Loucy (cell line): ENCODE data around the gene RPA1.

ENCODE experiments used
- H2AFZ ChIP-seq: fragments of 200-600 bp; sonication (generic); 2 replicates; pipeline ENCODE4 v1.6.0; 2016; ENCODE audit warnings: antibody characterized with exemption, mild to moderate bottlenecking, low read length, moderate library complexity
- H3F3A ChIP-seq: fragments of 200-600 bp; 2 replicates; pipeline ENCODE4 v1.6.0; 2016; ENCODE audit warnings: antibody characterized with exemption, low read depth, mild to moderate bottlenecking
- H3K27me3 ChIP-seq: fragments of 200-600 bp; sonication (generic); 2 replicates; pipeline ENCODE4 v1.6.1; 2014; ENCODE audit warnings: low read length, mild to moderate bottlenecking; ENCODE audit not compliant: insufficient read depth, poor library complexity, severe bottlenecking
- H3K36me3 ChIP-seq: fragments of 200-600 bp; sonication (generic); 2 replicates; pipeline ENCODE4 v1.6.1; 2016; ENCODE audit warnings: low read length; ENCODE audit not compliant: insufficient read depth
- H3K4me1 ChIP-seq: fragments of 200-600 bp; sonication (generic); 2 replicates; pipeline ENCODE4 v1.5.1; 2014; ENCODE audit warnings: low read length, mild to moderate bottlenecking; ENCODE audit not compliant: insufficient read depth, poor library complexity, severe bottlenecking
- H3K4me2 ChIP-seq: fragments of 200-600 bp; sonication (generic); 2 replicates; pipeline ENCODE4 v1.6.0; 2014; ENCODE audit warnings: antibody characterized with exemption, low read length, low read depth, mild to moderate bottlenecking; ENCODE audit not compliant: poor library complexity, severe bottlenecking
- H3K4me3 ChIP-seq: fragments of 200-600 bp; sonication (generic); 2 replicates; pipeline ENCODE4 v1.5.1; 2014; ENCODE audit warnings: low read length, mild to moderate bottlenecking, mixed read lengths; ENCODE audit not compliant: poor library complexity, severe bottlenecking
- H3K79me2 ChIP-seq: fragments of 200-600 bp; sonication (generic); 2 replicates; pipeline ENCODE4 v1.6.1; 2014; ENCODE audit warnings: low read length; ENCODE audit not compliant: insufficient read depth
- H3K9ac ChIP-seq: fragments of 200-600 bp; sonication (generic); 2 replicates; pipeline ENCODE4 v1.6.0; 2014; ENCODE audit warnings: mild to moderate bottlenecking, low read depth, low read length, moderate library complexity; ENCODE audit not compliant: poor library complexity, severe bottlenecking
- H3K9me2 ChIP-seq: fragments of 200-600 bp; sonication (generic); replicated peaks from 2 replicates; pipeline ENCODE4 v1.6.1; 2016; ENCODE audit warnings: low read depth, low read length, mixed read lengths
- H3K9me3 ChIP-seq: fragments of 200-600 bp; sonication (generic); 2 replicates; pipeline ENCODE4 v1.6.1; 2014; ENCODE audit warnings: mild to moderate bottlenecking, antibody characterized with exemption, low read length, low read depth; ENCODE audit not compliant: insufficient read depth
- H4K20me1 ChIP-seq: fragments of 200-600 bp; sonication (generic); 2 replicates; pipeline ENCODE4 v1.6.0; 2014; ENCODE audit warnings: antibody characterized with exemption, low read length, mild to moderate bottlenecking; ENCODE audit not compliant: insufficient read depth, poor library complexity, severe bottlenecking
- EZH2phosphoT487 ChIP-seq: fragments of 200-600 bp; IDR thresholded peaks from 2 replicates; pipeline ENCODE4 v1.6.1; 2018; ENCODE audit warnings: antibody characterized with exemption, mild to moderate bottlenecking, moderate library complexity, borderline replicate concordance
- TF ChIP-seq, protein P1 (sequence below): fragments of 200-600 bp; sonication (generic); conservative IDR thresholded peaks from 2 replicates; pipeline ENCODE4 v1.5.1; 2014; ENCODE audit warnings: mild to moderate bottlenecking, antibody characterized with exemption, low read length

The RPA1 gene

DNA sequence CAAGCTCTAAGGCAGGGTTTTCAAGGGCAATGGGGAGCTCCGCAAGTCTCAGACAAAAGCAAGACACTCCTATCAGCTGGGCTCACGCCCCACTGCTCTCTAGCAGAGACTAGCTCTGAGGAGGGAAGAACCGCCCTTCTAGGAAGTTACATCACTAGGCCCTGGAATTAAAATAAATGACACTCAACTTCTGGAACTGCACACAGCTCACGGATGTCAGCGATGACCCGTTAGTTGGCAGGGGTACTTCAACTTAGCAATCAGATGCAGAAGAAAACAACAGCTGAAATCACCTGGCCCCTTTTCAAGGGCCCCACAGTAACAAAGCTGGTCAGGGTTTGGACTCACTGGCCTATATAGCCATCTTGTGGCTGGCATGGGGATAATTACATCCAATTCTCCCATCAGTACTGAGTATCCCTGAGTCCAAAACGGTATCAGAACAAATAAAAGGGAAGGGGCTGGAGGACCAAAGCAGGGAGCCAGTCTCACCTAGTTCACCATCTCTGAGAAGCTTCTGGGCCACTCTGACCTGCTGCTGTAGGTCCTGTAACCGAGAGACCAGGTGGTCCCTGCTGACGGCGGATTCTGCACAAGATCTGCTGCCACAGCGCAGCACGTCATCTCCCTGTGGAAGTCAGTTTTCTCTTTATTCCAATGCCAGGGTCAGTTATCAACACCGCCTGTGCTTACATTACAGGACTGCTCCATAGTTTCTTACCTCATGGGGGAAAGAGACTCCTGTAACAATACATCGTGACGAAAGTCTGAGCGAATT is 45.8 kb upstream of the RPA1 start:
- no peaks in the 10 kb centered on the region for H3K9me2 ChIP-seq
- H3K36me3 ChIP-seq = peaks cover 74% of the 10 kb centered on the region; the same call in 1 of the 2 replicates
- no peaks in the 10 kb centered on the region for H3F3A ChIP-seq
- H3K9ac ChIP-seq = no peak overlapping the region
- no peaks in the 10 kb centered on the region for H3K9me3 ChIP-seq
- H3K79me2 ChIP-seq = no peaks in the 10 kb centered on the region
- H2AFZ ChIP-seq = no peak overlapping the region
- no peaks in the 10 kb centered on the region for H4K20me1 ChIP-seq
- TF ChIP-seq EZH2phosphoT487 = no peak
- TF ChIP-seq, protein P1, sequence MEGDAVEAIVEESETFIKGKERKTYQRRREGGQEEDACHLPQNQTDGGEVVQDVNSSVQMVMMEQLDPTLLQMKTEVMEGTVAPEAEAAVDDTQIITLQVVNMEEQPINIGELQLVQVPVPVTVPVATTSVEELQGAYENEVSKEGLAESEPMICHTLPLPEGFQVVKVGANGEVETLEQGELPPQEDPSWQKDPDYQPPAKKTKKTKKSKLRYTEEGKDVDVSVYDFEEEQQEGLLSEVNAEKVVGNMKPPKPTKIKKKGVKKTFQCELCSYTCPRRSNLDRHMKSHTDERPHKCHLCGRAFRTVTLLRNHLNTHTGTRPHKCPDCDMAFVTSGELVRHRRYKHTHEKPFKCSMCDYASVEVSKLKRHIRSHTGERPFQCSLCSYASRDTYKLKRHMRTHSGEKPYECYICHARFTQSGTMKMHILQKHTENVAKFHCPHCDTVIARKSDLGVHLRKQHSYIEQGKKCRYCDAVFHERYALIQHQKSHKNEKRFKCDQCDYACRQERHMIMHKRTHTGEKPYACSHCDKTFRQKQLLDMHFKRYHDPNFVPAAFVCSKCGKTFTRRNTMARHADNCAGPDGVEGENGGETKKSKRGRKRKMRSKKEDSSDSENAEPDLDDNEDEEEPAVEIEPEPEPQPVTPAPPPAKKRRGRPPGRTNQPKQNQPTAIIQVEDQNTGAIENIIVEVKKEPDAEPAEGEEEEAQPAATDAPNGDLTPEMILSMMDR = peak; percentile 49
- no peaks in the 10 kb centered on the region for H3K4me1 ChIP-seq
- H3K27me3 ChIP-seq = no peaks in the 10 kb centered on the region
- no peak overlapping the region for H3K4me2 ChIP-seq
- H3K4me3 ChIP-seq = no peak overlapping the region

DNA sequence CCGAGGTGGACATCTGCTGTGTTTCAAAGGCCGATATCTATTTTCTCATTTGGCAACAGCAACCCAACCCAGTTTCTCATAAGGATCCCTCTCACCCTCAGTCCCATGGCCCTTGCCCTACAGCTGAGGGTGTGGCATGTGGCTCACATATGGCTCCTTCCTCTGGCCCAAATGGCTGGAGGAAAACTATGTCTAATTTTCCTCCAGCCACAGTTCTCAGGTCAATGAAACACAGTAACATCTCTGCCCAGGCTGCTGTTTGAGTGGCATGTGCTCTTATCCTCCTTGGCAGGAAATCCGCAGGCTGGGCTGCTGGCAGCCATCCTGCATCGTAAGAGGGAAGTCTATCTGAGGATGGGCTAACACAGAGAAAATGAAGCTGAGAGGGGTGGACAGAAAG is 43.9 kb upstream of the RPA1 start:
- Histone ChIP-seq H4K20me1 (no peaks in the 10 kb centered on the region), H3K9ac (no peak overlapping the region), H3K36me3 (peaks cover 62% of the 10 kb centered on the region; the same call in 1 of the 2 replicates), H3K9me2 (no peaks in the 10 kb centered on the region), H3K27me3 (no peaks in the 10 kb centered on the region), H3K4me3 (no peak overlapping the region), H3K79me2 (no peaks in the 10 kb centered on the region), H3K9me3 (no peaks in the 10 kb centered on the region), H3K4me2 (no peak overlapping the region), H2AFZ (no peak overlapping the region), H3K4me1 (no peaks in the 10 kb centered on the region), H3F3A (no peaks in the 10 kb centered on the region)
- TF ChIP-seq EZH2phosphoT487 = no peak
- TF ChIP-seq, protein P1 = no peak

DNA sequence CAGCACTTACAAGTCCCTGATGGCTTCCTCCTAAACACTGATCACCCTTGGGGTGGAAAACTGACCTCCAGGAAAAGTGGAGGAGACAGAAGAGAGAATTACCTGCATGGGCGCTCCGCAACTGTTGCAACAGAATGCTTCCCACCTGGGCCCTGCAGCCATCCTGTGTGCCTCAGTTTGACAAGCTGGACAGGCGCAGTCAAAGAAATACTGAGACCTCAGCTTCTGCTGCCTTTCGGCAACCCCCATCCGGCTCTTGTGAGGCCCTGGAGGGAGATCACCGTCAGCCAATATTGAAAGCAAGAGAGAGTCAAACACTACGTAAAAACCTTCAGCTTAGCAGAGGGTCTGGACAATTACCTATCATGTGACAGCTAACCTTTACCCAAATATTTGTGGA is 43.1 kb upstream of the RPA1 start:
- TF ChIP-seq, protein P1 = no peak
- TF ChIP-seq EZH2phosphoT487 = no peak
- no peak overlapping the region for H3K4me2 ChIP-seq

More for the DNA sequence above, 43.1 kb upstream of the RPA1 start:
- peaks cover 54% of the 10 kb centered on the region; the same call in 1 of the 2 replicates for H3K36me3 ChIP-seq
- H3K79me2 ChIP-seq = no peaks in the 10 kb centered on the region
- H3K9ac ChIP-seq = no peak overlapping the region
- no peaks in the 10 kb centered on the region for H3K9me3 ChIP-seq
- no peaks in the 10 kb centered on the region for H3K4me1 ChIP-seq
- no peak overlapping the region for H2AFZ ChIP-seq
- no peaks in the 10 kb centered on the region for H3F3A ChIP-seq
- H4K20me1 ChIP-seq = no peaks in the 10 kb centered on the region
- no peaks in the 10 kb centered on the region for H3K27me3 ChIP-seq
- no peaks in the 10 kb centered on the region for H3K9me2 ChIP-seq
- no peak overlapping the region for H3K4me3 ChIP-seq
